ENCODE data around the gene RAB5B. TPM values are rescaled to one million over a fixed set of nuclear protein-coding genes. Genes with fewer than 3 reads are reported as not detected.

RAB5B gene
- total RNA-seq, 1 experiment from 2014 or later = 73.9 TPM

DNA sequence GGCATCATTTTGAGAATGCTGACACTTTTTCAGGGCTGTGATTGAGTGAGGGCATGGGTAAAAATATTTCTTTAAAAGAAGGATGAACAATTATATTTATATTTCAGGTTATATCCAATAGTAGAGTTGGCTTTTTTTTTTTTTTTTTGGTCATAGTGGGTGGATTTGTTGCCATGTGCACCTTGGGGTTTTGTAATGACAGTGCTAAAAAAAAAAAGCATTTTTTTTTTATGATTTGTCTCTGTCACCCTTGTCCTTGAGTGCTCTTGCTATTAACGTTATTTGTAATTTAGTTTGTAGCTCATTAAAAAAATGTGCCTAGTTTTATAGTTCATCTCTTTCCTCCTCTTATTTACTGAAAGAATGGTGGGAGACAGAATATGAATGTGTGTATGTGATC, 1.4 kb upstream of the RAB5B start:
- BruUV-seq (replicated peaks) = no TSS peak
- intact Hi-C loops (cut with micrococcal nuclease; ENCODE audit: unreplicated experiment) = no loop called here
- Histone ChIP-seq H3K27me3 (replicated peaks; ENCODE audit: insufficient read depth, low read depth, low read length, poor library complexity) (no peaks in the 10 kb centered on the region), H3K4me1 (ENCODE audit: insufficient read depth, low read length, poor library complexity, severe bottlenecking) (peaks cover 21% of the 10 kb centered on the region), H3K4me3 (ENCODE audit: low read depth, low read length, poor library complexity, severe bottlenecking) (peak overlapping the region; percentile 92), H3K36me3 (ENCODE audit: insufficient read depth, low read length, poor library complexity, severe bottlenecking) (peaks cover 26% of the 10 kb centered on the region), H3K9me3 (ENCODE audit: low read depth, low read length, poor library complexity, severe bottlenecking) (no peaks in the 10 kb centered on the region), H3K27ac (ENCODE audit: low read depth, low read length, poor library complexity, severe bottlenecking) (peak overlapping the region; percentile 69)
- ChIA-PET CTCF (interaction anchor here (0.6 kb wide), 1 partner anchor 227 kb away, joined by 12 read pairs; no protein-coding TSS in a partner anchor), POLR2A (ENCODE audit: low non-redundant PET) (interaction anchor here (0.6 kb wide), 1 partner anchor 473 kb away, joined by 3 read pairs; no protein-coding TSS in a partner anchor)
- DNase-seq (ENCODE audit: low spot score) = no peak
- TF ChIP-seq, protein P1, sequence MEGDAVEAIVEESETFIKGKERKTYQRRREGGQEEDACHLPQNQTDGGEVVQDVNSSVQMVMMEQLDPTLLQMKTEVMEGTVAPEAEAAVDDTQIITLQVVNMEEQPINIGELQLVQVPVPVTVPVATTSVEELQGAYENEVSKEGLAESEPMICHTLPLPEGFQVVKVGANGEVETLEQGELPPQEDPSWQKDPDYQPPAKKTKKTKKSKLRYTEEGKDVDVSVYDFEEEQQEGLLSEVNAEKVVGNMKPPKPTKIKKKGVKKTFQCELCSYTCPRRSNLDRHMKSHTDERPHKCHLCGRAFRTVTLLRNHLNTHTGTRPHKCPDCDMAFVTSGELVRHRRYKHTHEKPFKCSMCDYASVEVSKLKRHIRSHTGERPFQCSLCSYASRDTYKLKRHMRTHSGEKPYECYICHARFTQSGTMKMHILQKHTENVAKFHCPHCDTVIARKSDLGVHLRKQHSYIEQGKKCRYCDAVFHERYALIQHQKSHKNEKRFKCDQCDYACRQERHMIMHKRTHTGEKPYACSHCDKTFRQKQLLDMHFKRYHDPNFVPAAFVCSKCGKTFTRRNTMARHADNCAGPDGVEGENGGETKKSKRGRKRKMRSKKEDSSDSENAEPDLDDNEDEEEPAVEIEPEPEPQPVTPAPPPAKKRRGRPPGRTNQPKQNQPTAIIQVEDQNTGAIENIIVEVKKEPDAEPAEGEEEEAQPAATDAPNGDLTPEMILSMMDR (conservative IDR thresholded peaks at IDR 0.05; ENCODE audit: low read depth, low read length) = no peak
- TF ChIP-seq EZH2 (IDR thresholded peaks at IDR 0.05; ENCODE audit: borderline replicate concordance, low read depth, low read length, poor library complexity, severe bottlenecking) = no peak

- no peaks in the 10 kb centered on the region for H3K27me3 ChIP-seq (replicated peaks; ENCODE audit: insufficient read depth, low read depth, low read length, poor library complexity)
- ChIA-PET CTCF (interaction anchor here (0.6 to 1.2 kb wide), 3 partner anchors 33 to 831 kb away, joined by 6 to 7 read pairs (median 6); no protein-coding TSS in a partner anchor), POLR2A (ENCODE audit: low non-redundant PET) (interaction anchor here (0.6 to 0.9 kb wide), 2 partner anchors 47 to 144 kb away, joined by 3 to 28 read pairs; partner anchors contain the start of gene DNAJC14)
- intact Hi-C loops (cut with micrococcal nuclease; ENCODE audit: unreplicated experiment) = no loop called here
- H3K27ac ChIP-seq (ENCODE audit: low read depth, low read length, poor library complexity, severe bottlenecking) = peak overlapping the region; percentile 69
- TF ChIP-seq EZH2 (IDR thresholded peaks at IDR 0.05; ENCODE audit: borderline replicate concordance, low read depth, low read length, poor library complexity, severe bottlenecking) = no peak
- TF ChIP-seq, protein P1 (conservative IDR thresholded peaks at IDR 0.05; ENCODE audit: low read depth, low read length) = no peak
- H3K36me3 ChIP-seq (ENCODE audit: insufficient read depth, low read length, poor library complexity, severe bottlenecking) = peaks cover 25% of the 10 kb centered on the region
- BruUV-seq (replicated peaks) = TSS peak; percentile 97
- peak overlapping the region; percentile 92 for H3K4me3 ChIP-seq (ENCODE audit: low read depth, low read length, poor library complexity, severe bottlenecking)
- H3K9me3 ChIP-seq (ENCODE audit: low read depth, low read length, poor library complexity, severe bottlenecking) = no peaks in the 10 kb centered on the region
- peaks cover 15% of the 10 kb centered on the region for H3K4me1 ChIP-seq (ENCODE audit: insufficient read depth, low read length, poor library complexity, severe bottlenecking)
- no peak for DNase-seq (ENCODE audit: low spot score)
Observed at GRCh38 chr12:55972911-55973598, 823 bp upstream of the RAB5B start.

GRCh38 chr12:55974308-55974730, 441 bp downstream of the RAB5B start:
- Histone ChIP-seq H3K36me3 (ENCODE audit: insufficient read depth, low read length, poor library complexity, severe bottlenecking) (peaks cover 20% of the 10 kb centered on the region), H3K4me1 (ENCODE audit: insufficient read depth, low read length, poor library complexity, severe bottlenecking) (peaks cover 7% of the 10 kb centered on the region), H3K27me3 (replicated peaks; ENCODE audit: insufficient read depth, low read depth, low read length, poor library complexity) (no peaks in the 10 kb centered on the region), H3K4me3 (ENCODE audit: low read depth, low read length, poor library complexity, severe bottlenecking) (peak overlapping the region; percentile 92), H3K27ac (ENCODE audit: low read depth, low read length, poor library complexity, severe bottlenecking) (peak overlapping the region; percentile 81), H3K9me3 (ENCODE audit: low read depth, low read length, poor library complexity, severe bottlenecking) (no peaks in the 10 kb centered on the region)
- DNase-seq (ENCODE audit: low spot score) = peak; percentile 27
- ChIA-PET POLR2A (ENCODE audit: low non-redundant PET) (interaction anchor here (0.7 kb wide), 1 partner anchor 33 kb away, joined by 3 read pairs; no protein-coding TSS in a partner anchor), CTCF (interaction anchor here (1.2 kb wide), 2 partner anchors 21 to 34 kb away, joined by 5 to 6 read pairs; no protein-coding TSS in a partner anchor)
- BruUV-seq (replicated peaks) = no TSS peak
- intact Hi-C loops (cut with micrococcal nuclease; ENCODE audit: unreplicated experiment) = no loop called here
- no peak for TF ChIP-seq EZH2 (IDR thresholded peaks at IDR 0.05; ENCODE audit: borderline replicate concordance, low read depth, low read length, poor library complexity, severe bottlenecking)
- TF ChIP-seq, protein P1 (conservative IDR thresholded peaks at IDR 0.05; ENCODE audit: low read depth, low read length) = no peak

All from A673 (cell line).